Neural cell (in vitro differentiated cells): ENCODE measurements around the gene RAD51B. TPM values are rescaled to one million over a fixed set of nuclear protein-coding genes. Genes with fewer than 3 reads are reported as not detected.

Experiments
- H2AFZ ChIP-seq: fragments of 200-600, 300-800 bp; sonication (generic), shearing (Covaris generic); 2 replicates; pipeline ENCODE4 v1.6.0; 2014; ENCODE audit warnings: low read depth, mild to moderate bottlenecking, antibody characterized with exemption, low read length, moderate library complexity
- H3F3A ChIP-seq: fragments of 200-600 bp; shearing (Covaris generic); 2 replicates; pipeline ENCODE4 v1.6.1; 2016; ENCODE audit warnings: mild to moderate bottlenecking, moderate library complexity, mixed read lengths, antibody characterized with exemption, low read length; ENCODE audit not compliant: insufficient read depth, poor library complexity, severe bottlenecking
- H3K27ac ChIP-seq: fragments of 200-600, 300-800 bp; sonication (generic), shearing (Covaris generic); 2 replicates; pipeline ENCODE4 v1.5.1; 2014; ENCODE audit warnings: mild to moderate bottlenecking, low read length, moderate library complexity
- H3K27me3 ChIP-seq: fragments of 300-800, 200-600 bp; sonication (generic), shearing (Covaris generic); 2 replicates; pipeline ENCODE4 v1.6.0; 2014; ENCODE audit warnings: mild to moderate bottlenecking, low read depth, low read length, moderate library complexity; ENCODE audit not compliant: insufficient read depth
- H3K36me3 ChIP-seq: fragments of 300-800, 200-600 bp; sonication (generic), shearing (Covaris generic); 2 replicates; pipeline ENCODE4 v1.5.1; 2014; ENCODE audit warnings: mild to moderate bottlenecking, antibody characterized with exemption, low read length, moderate library complexity; ENCODE audit not compliant: insufficient read depth
- H3K4me2 ChIP-seq: fragments of 300-800, 200-600 bp; sonication (generic), shearing (Covaris generic); 2 replicates; pipeline ENCODE4 v1.6.0; 2014; ENCODE audit warnings: mild to moderate bottlenecking, low read length
- H3K4me3 ChIP-seq: fragments of 300-800, 200-600 bp; sonication (generic), shearing (Covaris generic); 2 replicates; pipeline ENCODE4 v1.5.1; 2014; ENCODE audit warnings: mild to moderate bottlenecking, low read length, moderate library complexity
- H3K79me2 ChIP-seq: fragments of 200-600 bp; shearing (Covaris generic); replicated peaks from 2 replicates; pipeline ENCODE4 v1.6.0; 2014; ENCODE audit warnings: mild to moderate bottlenecking, low read length, moderate library complexity; ENCODE audit not compliant: insufficient read depth
- H3K9ac ChIP-seq: fragments of 300-800, 200-600 bp; sonication (generic), shearing (Covaris generic); 2 replicates; pipeline ENCODE4 v1.6.1; 2016; ENCODE audit warnings: mild to moderate bottlenecking, low read length, mixed read lengths
- H3K9me2 ChIP-seq: fragments of 200-600 bp; shearing (Covaris generic); 2 replicates; pipeline ENCODE4 v1.6.1; 2016; ENCODE audit warnings: mild to moderate bottlenecking, low read length, mixed read lengths; ENCODE audit not compliant: insufficient read depth
- H3K9me3 ChIP-seq: fragments of 200-600, 300-800 bp; sonication (generic), shearing (Covaris generic); 2 replicates; pipeline ENCODE4 v1.6.1; 2016; ENCODE audit warnings: mild to moderate bottlenecking, mixed run types, low read length, moderate library complexity, mixed read lengths
- H4K20me1 ChIP-seq: fragments of 200-600 bp; shearing (Covaris generic); 2 replicates; pipeline ENCODE4 v1.6.1; 2016; ENCODE audit warnings: mild to moderate bottlenecking, mixed run types; ENCODE audit not compliant: insufficient read depth
- EP300 ChIP-seq: fragments of 450-650 bp; conservative IDR thresholded peaks from 2 replicates; pipeline ENCODE4 v1.6.1; 2014; ENCODE audit warnings: antibody characterized with exemption, mild to moderate bottlenecking, moderate library complexity; ENCODE audit not compliant: poor library complexity, severe bottlenecking
- EZH2 ChIP-seq: fragments of 200-600, 300-800 bp; shearing (Covaris generic), sonication (generic); IDR thresholded peaks from 2 replicates; pipeline ENCODE4 v1.6.1; 2014; ENCODE audit warnings: antibody characterized with exemption, low read length, borderline replicate concordance, mild to moderate bottlenecking; ENCODE audit not compliant: insufficient read depth, poor library complexity, severe bottlenecking
- MXI1 ChIP-seq: fragments of 450-650 bp; conservative IDR thresholded peaks from 2 replicates; pipeline ENCODE4 v1.6.1; 2014; ENCODE audit warnings: antibody characterized with exemption, mild to moderate bottlenecking; ENCODE audit not compliant: poor library complexity, severe bottlenecking
- POLR2AphosphoS5 ChIP-seq: IDR thresholded peaks from 2 replicates; pipeline ENCODE4 v1.6.1; 2012
- RAD21 ChIP-seq: fragments of 450-650 bp; conservative IDR thresholded peaks from 2 replicates; pipeline ENCODE4 v1.6.1; 2014; ENCODE audit warnings: antibody characterized with exemption, mild to moderate bottlenecking, moderate library complexity
- REST ChIP-seq: IDR thresholded peaks from 2 replicates; pipeline ENCODE4 v1.6.1; 2012; ENCODE audit warnings: borderline replicate concordance
- SMC3 ChIP-seq: fragments of 450-650 bp; conservative IDR thresholded peaks from 2 replicates; pipeline ENCODE4 v1.6.1; 2014; ENCODE audit warnings: antibody characterized with exemption, mild to moderate bottlenecking, moderate library complexity; ENCODE audit not compliant: poor library complexity
- TAF1 ChIP-seq: IDR thresholded peaks from 2 replicates; pipeline ENCODE4 v1.6.1; 2012; ENCODE audit warnings: low read depth
- polyA plus RNA-seq: library from polyadenylated mRNA; depleted of rRNA; stranded (reverse); fragments of >200 nt; gene quantifications from 2 replicates; pipeline ENCODE4 v1.2.3, GENCODE V29; 2014
- TF ChIP-seq, protein P1 (sequence below): fragments of 450-650 bp; IDR thresholded peaks from 2 replicates; pipeline ENCODE4 v1.5.1; 2014; ENCODE audit warnings: antibody characterized with exemption, mild to moderate bottlenecking, moderate library complexity; ENCODE audit not compliant: poor library complexity, severe bottlenecking

Gene RAD51B
- polyA plus RNA-seq, 1 donor from 2014 or later = 3.1 TPM

DNA sequence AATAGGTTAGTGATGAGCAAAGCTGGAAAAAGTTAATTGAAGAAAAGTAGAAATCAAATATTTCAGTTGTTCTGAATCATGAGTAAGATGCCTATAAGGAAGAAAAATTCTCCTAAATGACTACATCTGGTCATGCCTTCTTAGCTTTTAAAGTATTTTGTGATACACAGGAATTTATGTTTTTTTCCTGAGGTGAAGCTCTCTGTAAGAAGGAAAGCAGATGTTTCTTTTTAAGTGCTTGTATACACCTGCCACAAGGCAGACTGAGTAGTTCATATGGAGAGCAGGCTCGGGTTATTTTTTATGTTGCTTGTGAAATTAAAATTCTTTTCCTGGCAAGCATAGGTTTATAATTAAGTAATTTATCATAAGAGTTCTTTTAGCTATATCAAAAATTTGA lies 275.2 kb downstream of the RAD51B start:
- no peak for TF ChIP-seq MXI1
- TF ChIP-seq REST = no peak
- Histone ChIP-seq H4K20me1 (no peaks in the 10 kb centered on the region), H3K4me3 (no peak overlapping the region), H3K79me2 (no peaks in the 10 kb centered on the region), H3K9me3 (peaks cover 3% of the 10 kb centered on the region), H3K27ac (no peak overlapping the region), H3K27me3 (no peaks in the 10 kb centered on the region), H3F3A (no peaks in the 10 kb centered on the region), H3K4me2 (no peak overlapping the region), H3K9ac (no peak overlapping the region), H3K36me3 (no peaks in the 10 kb centered on the region), H3K9me2 (no peaks in the 10 kb centered on the region), H2AFZ (no peak overlapping the region)

- Histone ChIP-seq H3K4me3 (no peak overlapping the region), H4K20me1 (no peaks in the 10 kb centered on the region), H3K27me3 (no peaks in the 10 kb centered on the region), H2AFZ (no peak overlapping the region), H3K9me3 (peaks cover 3% of the 10 kb centered on the region), H3K27ac (no peak overlapping the region), H3K9ac (no peak overlapping the region), H3K36me3 (no peaks in the 10 kb centered on the region), H3F3A (no peaks in the 10 kb centered on the region), H3K9me2 (no peaks in the 10 kb centered on the region), H3K4me2 (no peak overlapping the region), H3K79me2 (no peaks in the 10 kb centered on the region)
- TF ChIP-seq EZH2 (no peak), REST (no peak), SMC3 (no peak), RAD21 (no peak), MXI1 (no peak), TAF1 (no peak), POLR2AphosphoS5 (no peak), EP300 (no peak)
- TF ChIP-seq, protein P1, sequence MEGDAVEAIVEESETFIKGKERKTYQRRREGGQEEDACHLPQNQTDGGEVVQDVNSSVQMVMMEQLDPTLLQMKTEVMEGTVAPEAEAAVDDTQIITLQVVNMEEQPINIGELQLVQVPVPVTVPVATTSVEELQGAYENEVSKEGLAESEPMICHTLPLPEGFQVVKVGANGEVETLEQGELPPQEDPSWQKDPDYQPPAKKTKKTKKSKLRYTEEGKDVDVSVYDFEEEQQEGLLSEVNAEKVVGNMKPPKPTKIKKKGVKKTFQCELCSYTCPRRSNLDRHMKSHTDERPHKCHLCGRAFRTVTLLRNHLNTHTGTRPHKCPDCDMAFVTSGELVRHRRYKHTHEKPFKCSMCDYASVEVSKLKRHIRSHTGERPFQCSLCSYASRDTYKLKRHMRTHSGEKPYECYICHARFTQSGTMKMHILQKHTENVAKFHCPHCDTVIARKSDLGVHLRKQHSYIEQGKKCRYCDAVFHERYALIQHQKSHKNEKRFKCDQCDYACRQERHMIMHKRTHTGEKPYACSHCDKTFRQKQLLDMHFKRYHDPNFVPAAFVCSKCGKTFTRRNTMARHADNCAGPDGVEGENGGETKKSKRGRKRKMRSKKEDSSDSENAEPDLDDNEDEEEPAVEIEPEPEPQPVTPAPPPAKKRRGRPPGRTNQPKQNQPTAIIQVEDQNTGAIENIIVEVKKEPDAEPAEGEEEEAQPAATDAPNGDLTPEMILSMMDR = no peak
Measured at GRCh38 chr14:68097727-68098126, 278.1 kb downstream of the RAD51B start.
